COLO668 (cell line): ENCODE results near the gene BAZ2A.
"Not testable (repeated sequence)": the region's sequence is repeated elsewhere in the genome, so short reads cannot be mapped to it uniquely, and the experiment has no call there.

Source experiments
- DNase-seq: peaks from one replicate; lab custom pipeline; 2025; ENCODE audit not compliant: unreplicated experiment; lab: John Stamatoyannopoulos, UW

Gene BAZ2A

DNA sequence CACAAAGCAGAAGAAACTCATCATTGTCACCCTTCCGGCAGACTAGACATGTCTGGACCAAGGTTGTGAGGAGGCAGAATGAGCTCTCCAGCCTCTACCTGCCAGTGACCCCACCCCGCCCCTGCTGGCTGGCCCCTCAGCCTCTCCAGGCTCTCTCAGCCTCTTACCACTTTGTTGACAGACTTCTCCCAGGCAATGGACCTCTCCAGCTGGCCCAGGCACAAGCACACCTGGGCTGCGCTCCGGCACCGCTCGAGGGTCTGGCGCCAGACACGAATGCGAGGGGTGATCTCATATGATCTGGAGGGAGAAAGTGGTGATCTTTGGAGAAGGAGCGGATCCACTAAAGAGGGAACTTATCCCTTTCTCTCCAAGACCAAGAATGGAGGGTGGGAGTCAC, 30.3 kb downstream of the BAZ2A start:
- no peak for DNase-seq

- DNase-seq, result no peak
Observed at GRCh38 chr12:56599041-56599440, 31.1 kb downstream of the BAZ2A start.

DNA sequence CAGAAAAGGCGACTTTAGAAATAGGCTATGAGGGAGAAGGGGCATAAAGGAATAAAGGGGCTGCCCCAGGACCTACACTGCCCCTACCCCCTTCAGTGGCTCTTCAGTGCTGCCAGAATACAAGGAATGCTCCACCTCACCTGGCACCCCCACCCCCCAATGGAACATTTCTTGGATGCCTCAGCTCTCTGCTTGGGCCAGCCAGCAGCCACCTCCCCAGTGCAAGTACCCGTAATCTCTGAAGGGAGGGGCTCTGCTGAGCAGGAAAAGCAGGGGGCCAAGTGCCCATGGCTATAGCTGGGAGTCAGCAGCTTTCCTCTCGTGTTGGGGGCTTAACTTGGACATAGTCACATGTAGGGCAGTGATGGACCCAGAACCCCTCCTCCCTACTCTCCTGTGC, 33.3 kb downstream of the BAZ2A start:
- DNase-seq, result no peak

DNA sequence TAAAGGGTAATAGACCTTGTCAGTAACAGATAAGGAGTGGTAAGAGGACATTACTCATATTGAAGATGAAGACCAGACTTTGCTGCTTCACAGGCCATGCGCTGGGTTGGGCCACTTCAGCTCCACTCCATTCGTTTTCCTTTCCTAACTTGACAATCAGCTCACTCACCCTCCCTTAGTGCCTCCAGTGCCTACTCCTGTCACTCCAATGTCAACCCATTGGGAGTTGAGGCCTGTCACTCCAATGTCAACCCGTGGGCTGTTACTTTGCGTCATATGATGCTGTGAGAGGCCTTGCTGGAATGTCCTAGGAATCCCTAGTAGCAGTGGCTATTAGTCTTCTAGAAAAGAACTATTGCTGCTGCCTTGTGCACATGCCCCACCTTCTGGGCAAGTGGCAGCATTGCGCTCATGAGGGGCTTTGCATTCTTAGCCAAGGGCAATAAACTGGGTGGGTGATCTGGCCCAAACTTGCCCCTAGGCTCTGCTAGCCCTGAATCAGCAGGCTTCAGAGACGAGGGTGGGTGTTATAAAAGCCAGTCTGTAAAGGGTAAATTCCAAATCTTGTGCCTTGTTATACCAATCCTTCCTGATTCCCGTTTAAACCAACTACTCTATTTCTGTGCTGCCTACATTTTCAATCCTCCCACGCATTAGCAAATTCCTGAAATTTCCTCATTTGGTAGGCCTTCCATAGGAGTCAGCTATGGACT, 36.1 kb downstream of the BAZ2A start:
- DNase-seq, result peak; percentile 25

GRCh38 chr12:56591961-56592360, 38.2 kb downstream of the BAZ2A start:
- no peak for DNase-seq

DNA sequence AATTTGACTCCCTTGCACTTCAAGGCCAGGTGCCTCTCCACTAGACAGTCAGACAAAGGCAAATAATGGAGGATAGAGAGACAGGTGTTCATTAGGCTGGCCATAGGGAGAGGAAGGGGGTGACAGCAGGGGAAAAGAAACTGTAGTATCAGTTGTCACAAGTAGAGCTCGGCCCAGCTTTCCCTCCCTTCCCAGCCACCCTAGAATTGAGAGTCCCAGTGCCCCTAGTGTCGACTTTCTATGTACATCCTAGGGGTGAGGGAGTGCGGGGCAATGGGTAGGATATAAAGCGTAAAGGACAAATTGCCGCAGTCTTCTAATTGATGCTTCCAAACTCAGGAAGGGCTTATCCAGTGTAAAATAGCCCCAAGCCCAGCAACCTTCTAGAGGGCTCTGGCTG, 39.0 kb downstream of the BAZ2A start:
- peak; percentile 51 for DNase-seq

DNA sequence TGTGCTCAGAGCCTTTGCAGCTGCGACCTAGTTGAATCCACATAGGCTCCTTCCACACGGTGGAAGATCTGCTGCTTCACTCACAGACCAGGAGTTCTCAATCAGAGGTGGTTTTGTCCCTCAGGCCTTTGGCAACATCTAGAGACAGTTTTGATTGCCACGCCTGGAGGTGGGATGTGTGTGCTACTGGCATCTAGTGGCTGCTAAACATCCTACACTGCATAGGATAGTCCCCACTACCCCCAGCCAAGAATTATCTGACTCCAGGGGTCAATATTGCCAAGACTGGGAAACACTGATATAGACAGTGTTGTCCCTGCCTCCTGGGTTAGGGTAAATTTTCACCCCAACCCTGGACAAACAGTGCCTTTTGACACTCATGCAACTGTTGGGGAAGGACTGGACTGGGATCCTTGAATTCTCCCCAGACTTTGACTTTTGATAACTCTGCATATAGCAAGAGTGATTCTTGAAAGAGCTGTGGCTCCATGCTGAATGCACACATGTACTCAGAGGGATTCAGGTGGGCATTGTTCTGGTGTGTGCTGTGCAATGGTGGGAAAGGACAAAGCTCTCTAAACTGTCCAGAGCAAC, 39.8 kb downstream of the BAZ2A start:
- DNase-seq, result no peak

- no peak for DNase-seq
Observed at GRCh38 chr12:56589783-56590182, 40.3 kb downstream of the BAZ2A start.

- no peak for DNase-seq
Observed at GRCh38 chr12:56585098-56585497, 45.0 kb downstream of the BAZ2A start.

DNA sequence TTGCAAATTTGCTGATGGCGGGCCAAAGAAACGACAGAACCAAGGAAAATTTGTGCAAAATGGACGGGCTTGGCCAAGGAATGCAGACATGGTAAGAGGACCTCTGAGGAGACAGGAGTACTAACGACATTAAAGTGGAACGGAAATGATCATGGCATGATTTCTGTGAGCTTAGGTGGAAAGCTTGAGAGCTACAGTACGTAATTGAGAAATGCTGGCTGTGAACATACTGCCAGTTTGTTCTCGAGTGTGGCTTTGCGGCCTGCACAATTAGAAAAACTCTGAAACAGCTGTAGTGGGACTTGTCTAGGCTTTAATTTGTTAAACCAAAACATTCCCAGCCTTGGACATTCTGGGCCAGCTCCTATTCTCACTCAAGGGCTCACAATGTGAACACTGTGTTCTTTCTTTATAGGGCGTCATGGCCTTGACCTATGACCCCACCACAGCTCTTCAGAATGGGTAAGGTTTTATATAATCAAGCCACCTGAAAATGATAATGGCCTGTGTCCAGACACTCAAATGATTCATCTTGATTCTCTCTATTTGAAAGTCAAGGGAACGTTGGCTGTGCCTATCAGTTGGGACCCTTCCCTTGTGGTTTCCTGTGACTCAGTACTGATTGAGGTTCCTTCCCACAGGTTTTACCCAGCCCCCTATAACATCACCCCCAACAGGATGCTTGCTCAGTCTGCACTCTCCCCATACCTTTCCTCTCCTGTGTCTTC, 48.5 kb downstream of the BAZ2A start:
- DNase-seq, result no peak

DNA sequence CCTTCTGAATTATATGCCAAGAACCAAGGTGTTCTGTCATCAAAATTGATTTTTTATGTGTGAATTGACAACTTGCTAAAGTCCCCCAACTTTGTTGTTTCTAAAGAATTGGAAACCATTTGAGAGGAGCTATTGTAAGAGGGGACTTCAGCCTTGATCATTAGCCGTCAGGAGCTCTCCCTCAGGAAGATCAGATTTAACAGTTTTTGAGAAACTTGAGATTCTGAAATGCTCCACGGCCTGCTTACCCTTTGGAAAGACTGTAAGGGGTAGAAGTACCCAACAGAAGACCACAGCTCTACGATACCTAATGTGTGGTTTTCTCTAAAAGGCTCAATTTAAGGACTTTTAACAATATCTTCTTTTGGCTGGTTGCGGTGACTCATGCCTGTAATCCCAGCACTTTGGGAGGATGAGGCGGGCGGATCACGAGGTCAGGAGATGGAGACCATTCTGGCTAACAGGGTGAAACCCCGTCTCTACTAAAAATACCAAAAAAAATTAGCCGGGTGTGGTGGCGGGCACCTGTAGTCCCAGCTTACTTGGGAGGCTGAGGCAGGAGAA, 51.1 kb downstream of the BAZ2A start:
- DNase-seq, result no peak

GRCh38 chr12:56577248-56577647, 52.9 kb downstream of the BAZ2A start:
- not testable (repeated sequence) for DNase-seq

DNA sequence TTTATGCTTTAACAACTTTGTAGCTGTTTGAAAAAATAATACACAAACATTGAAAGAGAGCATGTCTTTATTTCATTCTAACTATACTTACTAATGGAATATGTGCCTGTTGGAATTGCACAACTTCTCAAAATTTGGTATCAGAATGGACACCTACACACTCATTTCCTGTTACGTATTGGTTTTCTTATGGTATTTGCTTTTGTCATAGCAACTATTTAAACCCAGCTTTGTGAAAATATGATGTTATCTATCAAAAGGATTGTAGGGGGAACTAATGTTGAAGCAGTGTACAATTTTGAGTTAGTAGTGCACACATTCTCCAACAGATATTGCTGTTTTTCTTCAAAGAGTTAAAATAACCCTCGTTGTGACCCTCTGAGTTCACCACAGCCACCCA, 55.9 kb downstream of the BAZ2A start:
- DNase-seq, result no peak

DNA sequence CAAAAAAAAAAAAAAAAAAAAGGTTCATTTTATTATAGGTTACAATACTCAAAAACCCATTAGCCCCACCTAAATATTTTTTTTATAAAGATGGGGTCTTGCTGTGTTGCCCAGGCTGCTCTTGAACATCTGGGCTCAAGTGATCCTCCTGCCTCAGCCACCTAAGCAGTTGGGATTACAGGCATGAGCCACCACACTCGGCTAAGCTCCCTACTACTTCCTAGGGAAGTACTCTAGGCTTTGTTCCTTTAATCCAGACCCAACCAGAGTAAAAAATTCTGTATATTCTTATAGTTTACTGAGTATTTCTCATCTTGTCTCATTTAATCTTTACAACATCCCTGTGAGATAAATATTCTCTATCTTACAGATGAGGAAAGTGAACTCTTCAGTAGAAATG, 57.8 kb downstream of the BAZ2A start:
- DNase-seq, result no peak

GRCh38 chr12:56571121-56571520, 59.0 kb downstream of the BAZ2A start:
- no peak for DNase-seq

GRCh38 chr12:56568146-56568545, 62.0 kb downstream of the BAZ2A start:
- DNase-seq, result no peak

DNA sequence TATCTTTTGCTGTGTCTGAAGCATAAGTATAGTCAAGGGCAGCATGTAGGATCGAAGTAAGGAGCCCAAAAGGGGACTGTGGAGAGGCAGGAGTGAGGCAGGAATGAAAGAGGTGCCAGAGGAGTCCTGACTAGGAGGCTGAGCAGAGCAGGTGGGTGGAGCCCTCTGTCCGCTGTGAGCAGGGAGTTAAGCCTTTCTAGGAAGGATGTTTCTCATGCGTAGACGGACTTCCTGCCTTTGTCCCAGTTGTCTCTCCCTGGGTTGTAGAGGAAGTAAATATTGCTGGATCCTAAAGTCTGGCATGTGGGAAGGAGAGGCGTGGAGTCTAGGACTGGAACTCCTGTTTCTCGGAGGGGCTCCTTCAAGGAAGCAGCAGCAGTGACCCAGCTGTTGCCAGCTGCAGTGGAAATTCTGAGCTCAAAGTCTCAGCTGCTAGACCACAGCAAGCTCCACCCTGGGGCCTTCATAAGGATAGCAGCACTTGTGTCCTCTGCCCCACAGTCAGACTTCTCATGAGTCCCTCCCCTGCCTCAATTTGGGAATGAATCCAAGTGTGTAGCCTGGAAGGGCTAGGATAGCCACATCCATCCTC, 64.5 kb downstream of the BAZ2A start:
- no peak for DNase-seq

DNA sequence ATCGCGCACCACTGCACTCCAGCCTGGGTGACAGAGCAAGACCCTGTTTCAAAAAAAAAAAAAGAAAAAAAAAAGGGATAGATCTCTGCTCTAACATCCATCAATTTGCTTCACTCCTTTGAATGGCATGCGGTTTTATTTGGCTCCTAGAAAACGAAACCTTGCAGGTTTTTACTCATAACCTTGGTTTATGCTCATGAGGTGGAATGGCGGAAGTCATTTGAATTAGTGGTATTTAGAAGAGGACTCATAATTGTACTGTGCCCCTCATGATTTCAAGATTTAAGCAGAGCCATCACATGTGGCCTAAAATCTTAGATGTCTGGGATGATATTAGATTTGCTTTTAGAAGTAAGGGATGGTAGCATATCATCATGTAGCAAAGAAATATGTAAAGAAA, 79.1 kb downstream of the BAZ2A start:
- DNase-seq, result no peak

- DNase-seq, result no peak
Observed at GRCh38 chr12:56546680-56547079, 83.4 kb downstream of the BAZ2A start.
